Measurements from ENCODE around the gene LRRC23. TPM values are rescaled to one million over a fixed set of nuclear protein-coding genes. Genes with fewer than 3 reads are reported as not detected.

LRRC23 gene
- total and polyA plus RNA-seq, 9 of the 15 experiments (the other 6 are each of a cell fraction or from before 2014, with no cell fraction given), result 2.2 to 7.0 (median 3.0) TPM

GRCh38 chr12:6937481-6938352, 33.1 kb downstream of the LRRC23 start (continued):
- peak; percentile 73 for TF ChIP-seq ZBTB33 (CRISPR knock-in tag; IDR thresholded peaks at IDR 0.05)
- TF ChIP-seq ZNF184 (CRISPR knock-in tag; IDR thresholded peaks at IDR 0.05), result no peak
- no peak for TF ChIP-seq ZNF280B (CRISPR knock-in tag; IDR thresholded peaks at IDR 0.05)
- no peak for TF ChIP-seq MCM2 (IDR thresholded peaks at IDR 0.05; ENCODE audit: low read depth)
- TF ChIP-seq NR0B1 (IDR thresholded peaks at IDR 0.05; ENCODE audit: partially characterized antibody), result no peak
- no peak for TF ChIP-seq HDAC2 (IDR thresholded peaks at IDR 0.05)
- TF ChIP-seq PHB2 (IDR thresholded peaks at IDR 0.05; ENCODE audit: low read depth), result no peak
- TF ChIP-seq TEAD1 (CRISPR knock-in tag; IDR thresholded peaks at IDR 0.05), result peak in 1 of 2 experiments; percentile 5; a peak in 1 of 4 replicates
- TF ChIP-seq GABPB1 (CRISPR knock-in tag; IDR thresholded peaks at IDR 0.05), result peak; percentile 82
- no peak for TF ChIP-seq UBTF (IDR thresholded peaks at IDR 0.05; ENCODE audit: borderline replicate concordance in 1 of 2, low read depth in 2 of 2, low read length in 2 of 2)
- no peak for TF ChIP-seq GATAD2A (IDR thresholded peaks at IDR 0.05)
- peak; percentile 70; the same call in 1 of the 2 replicates for TF ChIP-seq SIN3B (IDR thresholded peaks at IDR 0.05; ENCODE audit: low read depth)
- no peak for TF ChIP-seq MXD1 (CRISPR knock-in tag; IDR thresholded peaks at IDR 0.05; ENCODE audit: borderline replicate concordance, poor library complexity, severe bottlenecking)
- no peak for TF ChIP-seq HES1 (IDR thresholded peaks at IDR 0.05; ENCODE audit: low read depth)
